Activated effector memory CD4-positive, alpha-beta T cell treated with anti-CD3 and anti-CD28 coated beads, Interleukin-2, amount 50 U/mL, for 16 hours (primary cell): ENCODE results near the gene PLA2G4E.
A peak's percentile ranks its signal among the peaks of the same experiment; 100 is the strongest.

ENCODE experiments used
- DNase-seq: peaks from one replicate; pipeline ENCODE4 v3.0.0-alpha.2; 2020

PLA2G4E gene

DNA sequence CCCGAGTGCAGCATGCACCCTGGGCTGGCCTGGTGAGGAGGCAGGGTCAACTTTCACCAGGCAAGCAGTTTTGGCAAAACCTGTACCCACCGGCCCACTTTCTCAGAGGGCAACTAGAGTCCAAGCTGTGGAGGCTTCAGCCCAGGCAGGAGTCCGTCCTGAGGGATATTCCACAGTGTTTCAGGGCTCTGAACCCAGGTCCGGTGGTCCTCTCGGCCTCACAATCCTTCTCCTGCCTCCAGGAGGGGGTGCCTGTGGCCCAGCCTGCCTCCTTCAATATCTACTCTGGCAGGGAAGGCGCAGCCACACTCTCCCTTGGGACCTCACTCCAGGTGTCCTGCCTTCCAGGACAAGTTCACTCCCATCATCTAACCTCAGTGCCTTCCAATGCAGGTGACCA lies 3.9 kb downstream of the PLA2G4E start:
- peak; percentile 17 for DNase-seq

DNA sequence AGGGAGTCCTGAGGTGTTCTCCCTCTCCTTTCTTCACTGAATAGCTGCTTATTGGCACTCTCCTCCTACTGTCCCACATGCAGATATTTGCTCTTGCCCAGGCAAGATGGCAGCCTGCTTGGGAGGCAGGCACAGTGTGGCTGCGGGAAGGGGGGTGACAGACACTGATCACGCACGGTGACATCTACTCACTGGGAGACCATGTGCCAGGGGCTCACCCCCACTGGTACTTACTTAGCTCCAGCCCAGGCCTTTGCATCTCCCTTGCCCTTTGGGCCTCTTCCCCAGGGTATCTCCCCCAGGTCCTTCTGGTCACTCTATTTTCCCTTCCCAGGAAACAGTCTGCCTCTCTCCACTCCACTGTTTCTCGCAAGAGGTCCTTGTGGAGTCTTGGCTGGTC lies 6.4 kb downstream of the PLA2G4E start:
- DNase-seq = no peak

DNA sequence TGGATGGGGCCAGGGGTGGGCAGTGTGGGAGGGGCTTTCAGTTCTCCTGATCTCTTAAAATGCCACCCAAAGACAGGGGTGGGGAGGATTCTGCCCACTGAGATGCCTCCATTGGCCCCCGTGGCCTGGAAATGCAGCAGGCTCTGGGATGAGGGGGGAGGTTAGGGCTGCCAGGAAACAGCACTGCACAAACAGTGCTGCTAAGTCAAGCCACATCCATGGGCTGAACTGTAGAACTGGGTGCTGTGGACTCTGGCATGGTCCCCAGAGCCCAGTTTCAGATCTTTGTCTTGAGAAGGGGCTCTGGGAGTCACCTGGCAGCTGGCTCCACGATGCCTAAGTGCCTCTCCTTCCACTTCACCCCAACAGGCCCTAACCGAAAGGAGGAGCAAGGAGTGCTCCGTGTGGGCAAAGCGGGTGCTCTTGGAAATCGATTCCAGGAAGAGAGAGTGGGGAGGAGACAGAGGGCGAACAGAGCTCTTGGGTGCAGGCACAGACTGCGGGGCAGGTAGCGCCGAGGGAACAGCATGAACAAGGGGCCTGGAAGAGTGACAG lies 7.8 kb downstream of the PLA2G4E start:
- no peak for DNase-seq

DNA sequence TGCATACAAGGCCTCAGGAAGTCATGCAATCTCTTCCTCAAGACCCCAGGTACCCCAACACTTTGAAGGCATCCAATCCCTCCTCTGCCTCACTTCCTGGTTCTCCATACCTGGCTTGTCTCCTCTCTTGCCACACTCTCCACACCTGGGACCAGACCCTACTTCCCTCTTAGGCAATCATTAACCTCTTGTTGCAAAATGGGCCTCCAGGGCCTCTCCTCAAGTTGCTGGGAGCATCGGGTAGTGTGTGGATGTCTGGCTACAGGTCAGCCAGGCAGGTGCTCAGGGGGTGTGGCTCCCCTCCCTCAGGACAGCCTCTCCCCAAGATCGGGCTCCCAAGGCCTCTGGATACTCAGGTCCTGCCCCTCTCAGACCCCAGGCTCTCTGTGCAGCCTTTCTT lies 8.6 kb downstream of the PLA2G4E start:
- DNase-seq = no peak

DNA sequence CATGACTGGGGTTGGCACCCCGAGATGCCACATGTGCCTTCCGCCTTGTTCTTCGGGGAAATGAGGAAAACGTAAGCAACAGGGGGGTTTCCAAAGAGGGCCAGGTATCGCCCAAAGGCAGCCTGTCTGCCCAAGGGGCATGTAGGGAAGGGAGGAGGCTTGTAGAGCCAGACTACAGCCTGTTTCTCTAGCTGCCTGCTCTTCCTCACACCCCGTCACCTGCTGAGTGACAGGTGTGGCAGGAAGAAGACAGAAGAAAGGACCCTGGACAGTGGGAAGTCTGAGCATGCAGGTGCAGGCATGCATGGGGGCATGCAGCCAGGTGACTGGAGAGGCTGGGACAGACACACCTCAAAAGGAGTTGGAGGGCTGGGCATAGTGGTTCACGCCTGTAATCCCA lies 9.8 kb downstream of the PLA2G4E start:
- DNase-seq = no peak

DNA sequence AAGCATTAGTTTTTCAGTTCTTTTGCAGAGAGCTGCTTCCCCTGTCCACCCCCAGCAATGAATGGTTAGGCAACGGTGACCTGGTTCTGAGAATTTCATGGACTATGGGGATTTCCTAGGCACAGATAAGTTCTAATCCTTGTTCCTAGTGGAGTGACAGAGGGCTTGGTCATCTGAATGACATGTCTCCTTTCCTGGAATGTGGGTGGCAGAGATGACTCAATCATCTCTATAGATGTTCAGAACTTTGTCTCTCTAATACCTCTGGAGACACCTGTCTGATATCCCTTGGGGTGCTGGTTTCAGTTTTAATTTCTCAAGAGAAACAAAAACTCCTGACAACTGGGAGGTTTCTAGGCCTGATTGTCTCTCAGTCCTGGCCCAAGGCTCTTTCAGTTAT lies 10.4 kb downstream of the PLA2G4E start:
- DNase-seq = no peak

DNA sequence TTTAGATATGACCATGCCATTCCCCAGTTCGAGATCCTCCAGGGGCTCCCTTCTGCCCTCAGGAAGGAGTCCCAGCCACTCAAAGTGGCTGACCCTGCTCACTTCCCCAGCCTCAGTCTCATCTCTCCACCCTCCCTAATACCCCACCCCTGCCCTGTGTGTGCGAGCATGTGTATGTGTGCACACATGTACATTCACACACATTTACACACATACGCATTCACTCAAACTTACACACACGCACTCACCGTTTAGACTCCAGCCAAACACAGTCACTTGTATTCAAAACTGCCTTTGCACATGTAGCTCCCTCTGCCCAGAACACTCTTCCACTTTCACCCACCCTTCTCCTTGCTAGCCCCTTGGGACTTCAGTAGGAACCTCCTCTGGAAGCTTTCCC lies 11.4 kb downstream of the PLA2G4E start:
- DNase-seq = no peak

DNA sequence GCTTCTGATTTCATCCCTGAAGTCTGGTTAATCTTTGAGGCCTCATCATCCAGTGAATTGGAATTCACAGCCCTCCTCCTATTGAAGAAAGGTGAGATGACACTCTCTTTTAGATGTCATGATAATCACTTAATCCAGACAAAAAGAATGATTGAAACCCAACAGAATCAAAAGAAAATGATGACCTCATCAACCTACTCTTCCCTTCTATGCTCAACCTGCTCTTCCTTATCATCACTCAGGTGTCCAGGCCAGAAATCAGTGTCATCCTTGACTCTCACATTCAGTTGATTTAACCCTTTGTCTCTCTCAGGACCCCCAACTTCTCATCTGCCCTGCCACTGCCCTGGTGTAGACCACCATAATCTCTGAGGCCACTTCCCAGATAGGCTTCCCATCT lies 11.8 kb downstream of the PLA2G4E start:
- DNase-seq = no peak

DNA sequence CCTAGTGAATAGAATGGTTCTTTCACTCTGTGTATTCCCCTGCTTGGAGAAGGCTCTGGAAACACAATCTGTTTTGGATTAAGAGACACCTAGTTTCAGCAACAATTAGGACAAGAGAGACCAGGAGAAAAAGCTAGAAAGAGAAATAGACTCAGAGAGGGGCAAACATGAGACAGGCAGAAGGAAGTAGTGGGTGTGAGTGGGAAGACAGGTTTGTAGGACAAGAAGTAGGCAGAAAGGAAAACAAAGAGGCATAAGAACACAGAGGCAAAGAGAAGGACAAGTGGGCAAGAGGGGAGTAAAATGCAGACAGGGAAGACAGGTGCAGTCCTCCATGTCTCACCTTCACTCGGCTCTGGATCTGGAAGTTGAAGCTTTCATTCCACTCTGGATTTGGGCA lies 13.5 kb downstream of the PLA2G4E start:
- no peak for DNase-seq

DNA sequence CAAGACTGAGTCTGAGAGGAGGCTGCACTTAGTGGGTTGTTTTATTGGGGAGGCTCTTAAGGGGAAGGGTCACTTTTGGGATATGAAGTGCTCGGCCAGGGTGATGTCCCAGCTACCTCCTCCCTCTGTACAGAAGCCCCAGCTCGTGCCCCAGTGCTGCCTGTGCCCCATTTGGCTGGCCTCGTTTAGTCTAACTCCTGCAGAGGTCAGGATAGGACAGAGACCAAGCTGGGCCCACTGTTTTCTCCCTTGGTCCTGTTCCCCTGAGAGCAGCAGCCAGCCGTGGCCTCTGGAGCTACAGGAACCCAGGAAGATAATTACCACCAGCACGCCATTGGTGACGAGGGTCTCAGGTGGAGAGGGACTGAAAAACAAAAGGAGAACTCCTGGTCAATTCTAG lies 18.5 kb downstream of the PLA2G4E start:
- DNase-seq = no peak

DNA sequence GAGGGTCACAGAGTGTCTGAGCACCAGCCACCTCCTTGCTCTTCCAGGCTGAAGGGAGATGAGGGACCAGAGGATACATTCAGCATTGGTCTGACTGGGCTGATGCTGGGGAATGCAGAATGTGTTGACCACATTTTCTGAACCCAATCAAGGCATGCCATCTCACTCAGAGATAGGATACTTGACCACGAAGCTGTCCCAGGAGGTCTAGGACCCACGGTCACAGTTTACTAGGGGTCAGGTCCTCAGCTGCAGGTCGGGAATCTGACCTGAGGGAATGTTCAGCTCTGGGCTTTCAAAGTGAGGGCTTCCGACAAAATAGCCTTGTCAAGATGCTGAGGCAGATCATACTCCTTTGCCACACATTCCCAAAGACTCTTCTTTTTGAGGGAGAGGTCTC lies 19.6 kb downstream of the PLA2G4E start:
- DNase-seq = no peak

DNA sequence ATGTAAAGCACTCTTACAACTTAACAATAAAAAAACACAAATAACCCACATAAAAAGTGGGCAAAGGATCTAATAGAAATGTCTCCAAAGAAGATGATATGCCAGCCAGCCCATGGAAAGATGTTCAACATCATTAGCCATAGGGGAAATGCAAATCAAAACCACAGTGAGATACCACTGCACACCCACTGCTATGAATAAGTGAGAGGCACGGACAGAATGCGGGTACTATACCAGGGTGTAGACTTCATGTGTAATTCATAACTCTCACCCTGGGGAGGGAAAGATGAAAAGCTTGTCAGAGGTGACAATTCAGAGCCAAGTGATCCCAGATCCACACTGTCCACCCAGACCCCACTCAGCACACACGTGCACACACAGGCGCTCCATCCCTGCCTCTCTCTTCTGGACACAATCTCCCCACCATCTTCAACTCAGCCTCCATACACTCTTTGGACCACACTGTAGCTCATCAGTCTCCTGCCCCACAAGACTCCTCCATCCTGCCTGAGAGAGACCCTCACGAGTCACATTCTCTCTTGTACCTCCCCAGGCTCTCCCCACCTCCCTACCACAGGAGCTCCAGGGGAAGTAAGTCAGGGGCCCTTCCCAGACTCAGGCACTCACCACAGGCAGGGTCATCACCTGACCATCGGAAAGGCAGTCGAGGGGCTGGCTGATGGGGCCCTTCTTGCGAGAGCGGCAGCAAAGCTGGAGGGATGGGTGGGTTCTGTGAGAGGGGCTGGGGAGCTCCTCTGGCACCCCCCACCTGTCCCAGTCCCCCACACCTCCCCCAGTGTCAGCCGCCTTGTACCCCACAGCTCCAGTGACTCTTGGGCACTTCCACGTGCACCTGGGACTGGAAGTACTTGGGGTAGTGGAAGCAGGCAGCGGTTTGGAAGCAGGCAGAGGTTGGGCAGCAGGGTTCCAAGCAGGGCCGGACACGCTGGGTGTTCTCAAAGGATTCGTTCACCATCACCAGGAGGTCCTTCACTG lies 21.3 kb downstream of the PLA2G4E start:
- DNase-seq = no peak

DNA sequence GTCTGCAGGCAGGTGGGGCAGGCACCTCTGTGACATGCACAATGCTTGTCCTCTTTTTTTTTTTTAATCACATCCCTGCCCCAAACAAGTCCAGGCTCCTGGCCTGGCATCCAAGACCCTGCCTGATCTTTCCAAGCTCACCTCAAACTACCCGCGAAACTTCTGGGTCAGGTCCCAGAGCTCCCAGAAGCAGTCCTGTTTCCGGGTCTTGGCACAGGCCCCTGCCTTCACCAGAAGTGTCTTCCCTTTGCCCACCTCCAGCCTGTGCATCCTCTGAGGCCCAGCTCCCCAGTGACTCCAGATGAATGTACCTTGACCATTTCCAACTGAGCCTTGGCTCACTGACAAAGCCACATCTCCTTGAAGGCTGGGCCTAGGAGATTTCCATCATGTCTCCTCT lies 23.0 kb downstream of the PLA2G4E start:
- no peak for DNase-seq

DNA sequence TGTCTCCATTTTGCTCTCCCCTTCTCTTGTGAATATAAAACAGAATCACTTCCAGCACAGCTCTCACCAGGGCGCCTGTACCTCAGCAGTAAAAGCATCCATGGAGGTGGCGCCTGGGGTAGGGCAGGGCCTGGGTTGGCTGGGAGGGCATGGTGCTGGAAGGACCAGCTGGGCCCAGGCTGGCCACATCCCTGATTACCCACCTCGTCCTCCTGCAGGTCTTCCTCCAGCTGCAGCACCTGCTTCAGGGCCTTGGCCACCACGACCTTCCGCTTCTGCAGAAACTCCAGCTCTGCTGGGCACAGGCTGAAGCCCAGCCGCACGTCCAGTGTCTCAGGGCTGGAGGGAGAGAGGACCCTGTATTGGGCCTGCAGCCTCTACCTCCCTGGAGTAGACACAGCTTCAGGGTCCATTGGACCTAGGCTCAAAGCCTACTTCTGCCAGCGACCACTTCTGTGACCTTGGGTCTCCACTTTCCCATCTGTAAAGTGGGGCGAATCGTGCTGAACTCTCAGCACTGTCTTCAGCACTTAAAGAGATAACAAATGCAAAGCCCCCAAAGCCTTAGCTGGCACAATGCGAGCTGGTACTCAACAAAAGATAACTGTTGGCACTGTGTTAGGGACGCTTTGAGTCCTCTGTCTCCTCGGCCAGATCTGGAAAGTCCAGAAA lies 23.8 kb downstream of the PLA2G4E start:
- DNase-seq = no peak

DNA sequence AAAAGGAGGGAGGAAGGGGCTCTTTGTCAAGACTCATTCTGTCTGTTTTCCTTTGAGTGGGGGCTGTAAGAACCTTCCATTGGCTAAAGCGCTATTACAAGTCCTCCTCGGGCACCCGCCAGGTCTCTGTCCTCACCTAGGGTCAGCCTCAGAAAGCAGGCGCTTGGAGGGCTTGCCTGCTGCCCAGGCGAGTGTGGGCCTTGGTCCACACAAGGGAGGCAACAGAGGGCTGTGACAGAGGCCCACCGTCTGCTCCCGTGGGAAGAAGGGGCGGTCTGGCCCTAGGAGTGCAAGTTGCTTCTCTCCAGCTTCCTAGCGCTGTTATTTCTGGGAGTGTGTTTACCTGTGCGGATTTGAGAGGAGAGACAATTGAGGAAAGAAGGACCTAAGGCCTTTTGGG lies 24.5 kb downstream of the PLA2G4E start:
- no peak for DNase-seq

DNA sequence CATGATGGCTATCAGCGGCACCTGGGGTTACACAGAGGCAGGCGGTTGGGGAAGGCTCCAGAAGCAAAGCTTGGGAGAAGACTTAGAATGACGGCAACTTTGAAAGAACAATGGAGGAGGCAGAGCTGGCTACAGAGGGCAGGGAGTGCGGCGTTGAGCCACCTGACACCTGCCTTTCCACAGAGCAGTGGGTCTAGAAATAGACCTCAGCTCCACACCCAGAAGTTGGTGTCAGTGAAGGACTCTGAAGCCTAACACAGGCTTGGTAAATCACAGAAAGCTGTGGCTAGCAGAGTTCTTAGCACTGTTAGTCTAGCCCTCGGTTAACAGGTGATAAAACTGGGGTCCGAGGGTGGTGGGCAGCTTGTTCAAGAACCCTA lies 25.4 kb downstream of the PLA2G4E start:
- DNase-seq = no peak

DNA sequence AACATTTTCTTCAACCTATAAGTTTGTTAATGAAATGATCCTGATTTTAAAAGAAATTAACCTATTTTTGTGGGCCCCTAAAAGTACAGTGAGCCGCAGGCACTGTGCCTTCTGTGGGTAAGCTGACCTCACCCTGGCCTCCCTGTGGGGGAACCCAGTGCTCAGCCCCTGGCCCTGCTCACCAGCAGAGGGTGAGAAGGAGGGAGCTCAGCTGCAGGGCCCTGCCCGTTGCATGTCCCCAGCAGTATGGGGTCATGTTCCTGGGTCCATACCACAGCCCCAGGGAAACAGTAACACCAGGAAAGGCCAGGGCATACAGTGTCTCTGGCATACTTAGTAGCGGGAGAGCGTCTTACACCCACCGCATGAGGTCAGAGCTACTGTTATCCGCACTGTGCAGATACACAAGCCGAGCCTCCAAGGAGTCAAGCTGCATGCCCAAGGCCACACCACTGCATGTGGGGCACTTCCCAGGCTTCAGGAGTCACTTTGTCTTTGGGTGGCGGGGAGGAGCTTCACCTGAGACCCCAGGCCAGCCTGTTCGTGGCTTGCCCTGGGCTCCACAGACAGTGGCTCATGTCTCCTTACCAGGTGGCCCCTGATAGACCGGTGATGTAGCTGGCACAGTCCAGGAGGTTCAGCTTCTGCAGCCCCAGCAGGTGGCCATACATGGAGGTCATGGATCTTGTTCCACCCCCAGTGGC lies 25.9 kb downstream of the PLA2G4E start:
- DNase-seq = no peak

DNA sequence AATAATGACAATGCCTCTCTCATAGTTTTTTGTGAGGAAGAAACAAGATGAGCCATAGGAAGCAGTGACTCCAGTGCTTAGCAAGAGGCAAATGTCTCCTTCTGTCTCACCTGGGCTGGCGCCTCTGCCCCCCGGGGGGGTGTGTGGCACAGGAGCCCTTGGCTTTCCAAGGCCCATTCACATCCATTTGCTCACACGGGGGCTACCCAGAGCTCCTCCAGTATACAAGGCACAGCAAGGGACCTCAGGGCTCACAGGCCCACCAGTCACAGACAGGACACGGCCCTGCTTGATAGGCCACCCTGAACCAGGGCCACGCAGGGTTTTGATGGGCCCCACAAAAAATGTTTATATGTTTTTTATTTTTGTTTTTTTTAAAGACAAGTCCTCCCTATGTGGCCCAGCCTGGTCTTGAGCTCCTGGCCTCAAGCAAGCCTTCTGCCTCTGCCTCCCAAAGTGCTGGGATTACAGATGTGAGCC lies 26.6 kb downstream of the PLA2G4E start:
- no peak for DNase-seq

DNA sequence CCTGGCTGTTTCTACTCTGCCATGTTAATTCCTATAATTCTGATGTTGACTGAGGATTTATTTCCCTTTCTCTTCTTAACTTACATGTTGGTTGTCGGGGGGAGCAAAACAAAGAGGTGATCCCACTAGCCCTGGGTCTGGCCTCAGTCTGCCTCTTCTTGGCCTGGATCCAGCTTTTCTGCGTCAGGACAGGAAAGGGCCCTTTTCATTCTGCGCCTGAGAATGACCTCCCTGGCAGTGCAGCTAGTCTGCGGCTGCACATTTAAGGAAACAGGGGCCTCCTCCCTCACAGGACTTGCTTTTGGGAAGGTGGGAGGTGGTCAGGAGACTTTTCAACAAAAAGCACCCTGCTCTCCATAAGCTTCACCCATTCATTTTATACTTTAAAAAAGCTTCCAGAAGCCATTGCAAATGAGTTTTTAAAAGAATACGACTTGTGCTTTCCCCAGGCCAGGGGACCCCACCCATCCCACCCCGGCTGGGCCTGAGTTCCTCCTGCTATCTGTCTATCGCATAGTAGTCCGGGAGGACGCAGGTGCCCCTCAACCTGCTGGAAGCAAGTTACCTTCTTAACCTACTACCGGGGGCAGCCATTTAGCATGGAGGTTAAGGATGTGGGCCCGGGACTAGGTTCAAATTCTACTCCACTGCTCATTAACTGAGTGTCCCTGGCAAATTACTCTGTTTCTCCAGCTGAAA lies 27.2 kb downstream of the PLA2G4E start:
- DNase-seq = no peak

DNA sequence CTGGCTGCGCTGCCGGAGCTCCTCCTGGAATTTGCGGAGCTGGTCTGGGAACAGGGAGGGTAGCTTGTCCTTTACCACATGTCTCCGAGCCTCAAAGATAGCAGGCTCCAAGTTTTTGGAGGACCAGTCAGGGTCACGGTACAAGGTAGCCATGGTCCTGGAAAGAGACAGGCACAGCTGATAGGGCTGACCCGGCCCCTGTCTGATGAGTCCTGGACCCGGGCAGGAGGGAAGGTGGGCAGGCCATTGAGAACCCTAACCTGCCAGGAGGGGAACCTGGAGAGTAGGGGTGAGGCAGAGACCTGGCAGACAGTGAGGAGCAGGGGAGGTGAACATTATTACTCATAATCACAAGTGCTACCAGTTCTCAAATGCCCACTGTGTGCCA lies 28.0 kb downstream of the PLA2G4E start:
- DNase-seq = no peak

DNA sequence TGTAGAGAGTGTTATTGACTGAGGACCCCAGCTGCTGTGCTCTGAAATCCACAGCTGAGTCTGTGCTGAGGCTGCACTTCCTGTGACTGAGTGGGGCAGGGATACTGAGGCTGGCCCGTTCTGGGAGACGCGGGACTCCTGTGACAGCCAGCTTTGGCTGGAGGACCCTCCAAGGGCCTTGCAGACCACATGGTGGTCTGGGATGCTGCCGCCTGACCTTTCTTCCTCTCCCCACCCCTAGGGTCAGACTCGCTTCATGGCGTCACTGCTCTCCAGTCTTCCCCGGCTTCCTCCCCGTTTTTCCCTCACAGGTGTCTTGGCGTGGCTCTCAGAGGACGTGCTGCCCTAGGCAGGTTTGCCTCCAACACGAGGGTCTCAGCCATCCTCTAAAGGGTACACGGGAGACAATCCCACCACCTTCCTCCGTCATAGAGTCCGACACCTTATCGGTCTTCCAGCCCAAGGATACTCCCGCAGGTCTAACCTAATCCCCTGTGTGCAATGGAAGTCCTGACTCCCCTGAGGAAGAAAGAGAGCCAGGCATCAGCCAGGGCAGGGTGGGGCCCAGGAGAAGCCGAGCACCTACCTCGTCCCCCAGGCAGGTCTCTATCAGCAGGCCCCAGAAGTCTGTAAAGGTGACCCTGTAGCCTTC lies 28.6 kb downstream of the PLA2G4E start:
- no peak for DNase-seq

DNA sequence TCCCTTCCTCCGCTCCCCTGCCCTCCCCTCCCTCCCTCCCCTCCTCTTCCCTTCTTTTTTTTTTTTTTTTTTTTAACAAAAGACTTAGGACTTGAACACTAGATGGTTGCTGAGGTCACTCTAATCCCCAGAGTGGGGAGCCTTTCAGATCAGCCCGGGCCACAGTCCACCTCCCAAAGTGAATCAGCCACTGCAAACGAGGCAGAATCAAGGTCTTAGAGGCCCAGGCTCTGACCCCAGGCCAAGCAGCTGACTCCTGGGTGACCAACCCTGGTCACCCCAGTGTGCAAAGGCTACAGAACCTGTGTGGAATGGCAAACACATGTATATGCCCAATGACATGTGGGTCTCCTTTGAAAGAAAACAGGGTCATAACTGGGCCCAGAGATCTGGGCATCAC lies 30.2 kb downstream of the PLA2G4E start:
- no peak for DNase-seq
